GF-D8 (cell line): ENCODE data around the gene PHC2.

Experiments
- DNase-seq: peaks from one replicate; lab custom pipeline; 2025; lab: John Stamatoyannopoulos, UW

The PHC2 gene

GRCh38 chr1:33430692-33431593 lies at the start of gene PHC2:
TSS of gene PHC2 (minus strand) at chr1:33431095. CDS start at chr1:33375539, 55,556 bp downstream.
- peak; percentile 14 for DNase-seq

GRCh38 chr1:33477451-33477850 lies 46.6 kb upstream of the PHC2 start:
- no peak for DNase-seq

GRCh38 chr1:33473900-33474299 lies 43.0 kb upstream of the PHC2 start:
- no peak for DNase-seq

- peak; percentile 81 for DNase-seq
These were observed 41.5 kb upstream of the PHC2 start, which contains the start of gene ZSCAN20 for GRCh38 chr1:33472269-33472980. TSS of gene ZSCAN20 (plus strand) at chr1:33472645. CDS start at chr1:33479289, 6,644 bp downstream.

GRCh38 chr1:33471416-33471815 lies 40.5 kb upstream of the PHC2 start:
- no peak for DNase-seq

GRCh38 chr1:33470495-33471012 lies 39.7 kb upstream of the PHC2 start:
- peak; percentile 42 for DNase-seq

- no peak for DNase-seq
These were observed 38.8 kb upstream of the PHC2 start for GRCh38 chr1:33469691-33470090.

GRCh38 chr1:33468967-33469366 lies 38.1 kb upstream of the PHC2 start:
- DNase-seq, result no peak

GRCh38 chr1:33468531-33468930 lies 37.6 kb upstream of the PHC2 start:
- DNase-seq, result no peak

- DNase-seq, result no peak
These were observed 37.1 kb upstream of the PHC2 start for GRCh38 chr1:33468011-33468410.

- DNase-seq, result no peak
These were observed 35.3 kb upstream of the PHC2 start for GRCh38 chr1:33466159-33466558.

- no peak for DNase-seq
These were observed 34.4 kb upstream of the PHC2 start for GRCh38 chr1:33465316-33465715.

- DNase-seq, result no peak
These were observed 33.7 kb upstream of the PHC2 start for GRCh38 chr1:33464552-33464951.

- DNase-seq, result no peak
These were observed 31.7 kb upstream of the PHC2 start for GRCh38 chr1:33462405-33463164.

- DNase-seq, result no peak
These were observed 30.2 kb upstream of the PHC2 start for GRCh38 chr1:33460947-33461629.

- no peak for DNase-seq
These were observed 29.2 kb upstream of the PHC2 start for GRCh38 chr1:33460144-33460543.

- no peak for DNase-seq
These were observed 28.8 kb upstream of the PHC2 start for GRCh38 chr1:33459691-33460090.

- DNase-seq, result no peak
These were observed 25.6 kb upstream of the PHC2 start for GRCh38 chr1:33456502-33456886.

- peak; percentile 39 for DNase-seq
These were observed 24.9 kb upstream of the PHC2 start for GRCh38 chr1:33455539-33456501.

- no peak for DNase-seq
These were observed 23.9 kb upstream of the PHC2 start for GRCh38 chr1:33454646-33455282.
